ENCODE measurements around the gene SOD3.

The SOD3 gene

DNA sequence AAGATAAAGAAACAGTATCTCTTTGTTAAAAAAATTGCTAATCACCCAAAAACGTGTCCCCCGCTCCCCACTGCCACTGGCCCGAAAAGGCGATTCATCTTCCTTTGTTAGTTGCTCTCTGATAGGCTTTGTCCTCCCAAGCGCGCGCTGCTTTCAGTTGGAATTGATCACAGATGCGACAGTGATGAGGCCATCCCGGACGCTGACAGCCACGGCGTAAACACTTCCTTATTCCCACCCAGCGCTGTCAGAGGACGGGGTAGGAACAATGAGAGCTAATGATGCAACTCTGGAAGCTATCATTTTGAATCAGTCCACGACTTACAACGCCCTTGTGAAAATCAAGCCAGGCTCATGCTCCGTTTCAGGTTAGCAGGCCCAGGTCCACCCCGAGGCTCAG, 21.4 kb downstream of the SOD3 start:
- TF ChIP-seq, protein P1, sequence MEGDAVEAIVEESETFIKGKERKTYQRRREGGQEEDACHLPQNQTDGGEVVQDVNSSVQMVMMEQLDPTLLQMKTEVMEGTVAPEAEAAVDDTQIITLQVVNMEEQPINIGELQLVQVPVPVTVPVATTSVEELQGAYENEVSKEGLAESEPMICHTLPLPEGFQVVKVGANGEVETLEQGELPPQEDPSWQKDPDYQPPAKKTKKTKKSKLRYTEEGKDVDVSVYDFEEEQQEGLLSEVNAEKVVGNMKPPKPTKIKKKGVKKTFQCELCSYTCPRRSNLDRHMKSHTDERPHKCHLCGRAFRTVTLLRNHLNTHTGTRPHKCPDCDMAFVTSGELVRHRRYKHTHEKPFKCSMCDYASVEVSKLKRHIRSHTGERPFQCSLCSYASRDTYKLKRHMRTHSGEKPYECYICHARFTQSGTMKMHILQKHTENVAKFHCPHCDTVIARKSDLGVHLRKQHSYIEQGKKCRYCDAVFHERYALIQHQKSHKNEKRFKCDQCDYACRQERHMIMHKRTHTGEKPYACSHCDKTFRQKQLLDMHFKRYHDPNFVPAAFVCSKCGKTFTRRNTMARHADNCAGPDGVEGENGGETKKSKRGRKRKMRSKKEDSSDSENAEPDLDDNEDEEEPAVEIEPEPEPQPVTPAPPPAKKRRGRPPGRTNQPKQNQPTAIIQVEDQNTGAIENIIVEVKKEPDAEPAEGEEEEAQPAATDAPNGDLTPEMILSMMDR (IDR thresholded peaks at IDR 0.05; ENCODE audit: insufficient read depth, low read depth, low read length, missing control alignments) = no peak
- DNase-seq (ENCODE audit: low read depth) = no peak
- no peak overlapping the region for H3K4me3 ChIP-seq (ENCODE audit: low read length)

DNA sequence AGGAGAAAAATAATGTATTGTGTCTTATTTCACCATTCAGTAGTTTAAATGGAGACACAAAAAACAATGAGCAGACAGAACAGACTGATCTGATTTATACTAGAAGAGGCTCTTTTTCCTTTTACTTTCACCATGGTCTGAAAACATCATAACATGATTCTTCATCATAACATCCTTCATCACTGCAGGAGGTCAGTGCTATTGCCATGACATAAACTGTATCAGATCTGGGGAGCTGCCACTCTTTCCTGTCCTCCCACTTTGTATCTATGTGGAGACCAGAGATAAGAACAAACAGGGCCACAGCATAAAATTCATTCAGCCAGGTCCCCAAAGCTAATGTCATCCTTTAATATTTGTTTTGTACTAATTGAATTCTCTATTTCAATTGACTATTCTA, 25.2 kb downstream of the SOD3 start:
- DNase-seq (ENCODE audit: low read depth) = no peak
- H3K4me3 ChIP-seq (ENCODE audit: low read length) = no peak overlapping the region
- TF ChIP-seq, protein P1 (IDR thresholded peaks at IDR 0.05; ENCODE audit: insufficient read depth, low read depth, low read length, missing control alignments) = no peak

DNA sequence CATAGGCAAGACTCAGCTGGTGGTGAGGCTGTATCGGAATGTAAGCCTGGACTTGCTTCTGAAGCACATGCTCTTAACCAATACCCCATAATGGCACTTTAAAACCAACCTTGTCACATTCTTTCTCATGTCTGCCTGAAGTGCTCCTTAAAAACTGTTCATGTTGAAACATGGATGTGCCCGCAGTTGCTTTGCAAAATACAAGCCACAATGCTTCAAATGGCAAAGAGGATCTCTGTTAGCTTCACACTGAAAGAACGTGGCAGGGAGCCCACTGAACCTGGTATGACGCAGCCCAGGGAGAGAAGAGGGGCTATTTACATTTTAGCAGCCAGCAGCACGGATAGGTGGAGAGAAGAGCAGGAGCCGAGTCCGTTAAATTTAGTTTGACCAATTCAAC, 29.3 kb downstream of the SOD3 start:
- TF ChIP-seq, protein P1 (IDR thresholded peaks at IDR 0.05; ENCODE audit: insufficient read depth, low read depth, low read length, missing control alignments) = no peak
- peak; percentile 58 for DNase-seq (ENCODE audit: low read depth)
- H3K4me3 ChIP-seq (ENCODE audit: low read length) = no peak overlapping the region

DNA sequence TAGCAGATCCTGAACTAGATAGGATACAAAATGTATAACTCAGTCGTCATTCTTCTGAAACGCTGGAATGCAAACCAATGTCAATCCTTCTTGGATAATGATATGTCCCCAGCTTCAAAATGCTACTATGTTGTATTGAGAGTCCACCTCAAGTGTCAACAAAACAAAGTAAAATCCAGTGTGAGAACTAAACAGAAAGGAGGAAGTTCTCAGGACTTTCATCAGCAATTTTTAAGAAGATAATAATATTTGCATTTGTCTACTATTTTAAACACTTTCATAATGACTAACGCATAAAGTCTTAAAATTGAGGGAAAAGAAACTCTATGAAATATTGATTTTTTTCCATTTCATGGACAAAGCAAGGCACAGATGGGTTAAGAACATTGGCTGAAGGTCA, 36.3 kb downstream of the SOD3 start:
- no peak for DNase-seq (ENCODE audit: low read depth)

DNA sequence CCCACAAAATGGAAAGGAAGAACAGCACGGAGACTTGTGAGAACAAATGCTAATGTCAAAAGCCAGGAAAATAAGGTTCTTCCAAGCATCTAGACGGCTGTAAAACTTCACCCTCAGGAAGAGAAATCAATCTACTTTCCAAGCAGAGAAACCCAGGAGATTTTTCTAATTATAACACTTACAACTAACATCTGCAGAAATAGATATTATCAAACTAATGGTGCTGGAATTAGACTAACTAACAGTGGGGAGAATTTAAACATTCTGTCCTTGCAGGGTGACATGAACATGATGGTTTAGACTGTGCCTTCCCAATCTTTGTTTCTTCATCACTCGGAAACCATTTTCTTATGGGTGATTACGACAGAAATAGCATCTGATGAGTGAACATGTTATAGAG, 40.3 kb downstream of the SOD3 start:
- H3K4me3 ChIP-seq (ENCODE audit: low read length) = no peak overlapping the region
- no peak for DNase-seq (ENCODE audit: low read depth)
- TF ChIP-seq, protein P1 (IDR thresholded peaks at IDR 0.05; ENCODE audit: insufficient read depth, low read depth, low read length, missing control alignments) = no peak

More for the DNA sequence above, 36.3 kb downstream of the SOD3 start:
- TF ChIP-seq, protein P1 (IDR thresholded peaks at IDR 0.05; ENCODE audit: insufficient read depth, low read depth, low read length, missing control alignments) = no peak
- no peak overlapping the region for H3K4me3 ChIP-seq (ENCODE audit: low read length)

DNA sequence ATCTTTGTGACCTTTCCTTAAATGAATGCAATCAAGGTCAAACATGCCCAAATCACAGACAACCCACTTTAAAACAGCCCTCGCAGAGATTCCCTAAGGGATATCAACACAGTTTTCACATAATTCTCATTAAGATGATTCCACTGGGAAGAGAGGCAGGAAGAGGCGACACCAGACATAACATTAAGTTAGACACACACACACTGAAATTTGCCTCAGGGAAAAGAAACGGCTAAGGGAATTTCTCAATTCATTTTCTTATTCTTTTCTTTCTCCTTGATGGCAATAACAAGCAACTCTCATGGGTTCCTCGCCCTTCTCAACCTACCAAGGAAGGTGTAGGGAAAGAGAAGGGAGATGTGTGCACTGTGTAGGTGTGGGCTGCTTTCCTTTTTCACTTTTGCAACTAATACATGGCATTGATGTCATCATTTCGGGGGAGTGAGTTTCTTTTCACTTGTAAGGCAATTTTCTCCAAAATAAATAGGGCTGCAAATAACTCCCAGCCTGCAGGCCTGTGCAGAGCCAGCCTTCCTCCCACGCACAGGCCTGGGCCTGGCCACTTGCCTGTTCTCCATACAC, 41.4 kb downstream of the SOD3 start:
- DNase-seq (ENCODE audit: low read depth) = no peak
- H3K4me3 ChIP-seq (ENCODE audit: low read length) = no peak overlapping the region
- TF ChIP-seq, protein P1 (IDR thresholded peaks at IDR 0.05; ENCODE audit: insufficient read depth, low read depth, low read length, missing control alignments) = no peak

DNA sequence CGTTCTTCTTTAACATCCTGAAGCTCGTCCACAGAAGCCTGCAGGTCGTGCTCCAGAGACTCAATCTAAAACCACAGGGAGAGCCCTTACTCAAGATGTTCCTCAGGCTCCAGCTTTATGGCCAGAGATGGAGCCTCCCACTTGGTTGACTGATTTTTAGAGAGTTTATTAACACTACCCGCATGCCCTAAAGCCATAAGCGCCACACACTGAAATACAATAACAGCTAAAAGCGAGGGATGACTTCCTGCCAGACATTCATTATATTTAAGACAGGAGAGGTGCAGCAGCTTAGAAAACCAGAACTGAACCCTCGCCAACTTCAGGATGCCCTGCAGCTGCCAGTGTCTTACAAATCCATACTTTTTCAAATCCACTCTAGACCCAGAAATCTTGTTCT, 42.0 kb downstream of the SOD3 start:
- H3K4me3 ChIP-seq (ENCODE audit: low read length) = no peak overlapping the region
- DNase-seq (ENCODE audit: low read depth) = no peak
- TF ChIP-seq, protein P1 (IDR thresholded peaks at IDR 0.05; ENCODE audit: insufficient read depth, low read depth, low read length, missing control alignments) = no peak
